K562 (cell line): ENCODE data around the gene GNG11. TPM values are rescaled to one million over a fixed set of nuclear protein-coding genes. Genes with fewer than 3 reads are reported as not detected.

ENCODE experiments used
- ATAC-seq: fragments of 200-7000 bp; cut with Tn5 transposase; 3 replicates; pipeline ENCODE4 v1.9.1; 2020; ENCODE audit warnings: moderate library complexity
- BruUV-seq: library from RNA; stranded (reverse); fragments of 400-500 nt; replicated peaks from 2 replicates; lab custom pipeline; 2021; lab: Mats Ljungman, UMichigan
- CTCF ChIA-PET: fragments of 300-600 bp; formaldehyde crosslinking; extraction: SDS; loops from one replicate; lab custom pipeline; 2021; ENCODE audit warnings: low intra/inter-chr PET ratio; lab: Yijun Ruan, JAX
- POLR2A ChIA-PET: fragments of 300-600, 350-650 bp; sonication (Branson Sonifier 250); formaldehyde crosslinking; extraction: SDS; loops from one replicate; lab custom pipeline; 2021; ENCODE audit warnings: antibody characterized with exemption, inconsistent platforms; lab: Yijun Ruan, JAX
- DNase-seq, 4 experiments: peaks; one replicate each; pipeline versions ENCODE4 v3.0.0 to v3.0.0-alpha.2; 2011 to 2018; ENCODE audit warnings: low spot score in 3 of 4, mixed read lengths in 3 of 4; ENCODE audit errors: extremely low read depth in 1 of 4
- FAIRE-seq: peaks from 2 replicates; lab custom pipeline; 2011; peaks lifted over from hg19 to GRCh38; lab: Jason Lieb, UNC
- H2AFZ ChIP-seq: 2 replicates; pipeline ENCODE4 v1.6.0; 2011; ENCODE audit warnings: low read depth, low read length, control low read depth, inconsistent platforms
- H3K27ac ChIP-seq: fragments of 200-600 bp; 3 replicates; pipeline ENCODE4 v1.8.0; 2011; ENCODE audit warnings: low read depth, mild to moderate bottlenecking, control low read depth, inconsistent platforms, low read length, moderate library complexity, mixed read lengths; ENCODE audit errors: extremely low read depth
- H3K27me3 ChIP-seq, 2 experiments: fragments of 300-600 bp in 1 of 2; 2 replicates in 1 of 2; 3 replicates in 1 of 2; pipeline versions ENCODE4 v1.6.0 to v1.8.0; 2011; ENCODE audit warnings: inconsistent platforms in 2 of 2, low read length in 2 of 2, mild to moderate bottlenecking in 1 of 2, mixed read lengths in 1 of 2, moderate library complexity in 1 of 2; ENCODE audit not compliant: control insufficient read depth in 2 of 2, insufficient read depth in 2 of 2
- H3K36me3 ChIP-seq: fragments of 300-600 bp; 3 replicates; pipeline ENCODE4 v1.8.0; 2011; ENCODE audit warnings: mild to moderate bottlenecking, low read length, inconsistent platforms; ENCODE audit not compliant: control insufficient read depth, insufficient read depth
- H3K4me1 ChIP-seq, 2 experiments: fragments of 200-600 bp in 1 of 2; replicated peaks in 1 of 2; 2 replicates in 1 of 2; 3 replicates in 1 of 2; pipeline versions ENCODE4 v1.5.1 to v1.8.0; 2011; ENCODE audit warnings: inconsistent platforms in 2 of 2, low read length in 2 of 2, mild to moderate bottlenecking in 1 of 2, mixed read lengths in 1 of 2, moderate library complexity in 1 of 2; ENCODE audit not compliant: control insufficient read depth in 2 of 2, insufficient read depth in 2 of 2
- H3K4me2 ChIP-seq: 2 replicates; pipeline ENCODE4 v1.6.1; 2011; ENCODE audit warnings: low read length, control low read depth, inconsistent platforms, mixed read lengths; ENCODE audit not compliant: insufficient read depth
- H3K4me3 ChIP-seq: fragments of 200-600 bp; sonication (generic), shearing (Covaris generic); 2 replicates; pipeline ENCODE4 v1.5.1; 2016; ENCODE audit warnings: control low read depth, inconsistent platforms
- H3K79me2 ChIP-seq: fragments of 200-600 bp; 3 replicates; pipeline ENCODE4 v1.8.0; 2011; ENCODE audit warnings: low read length, inconsistent platforms; ENCODE audit not compliant: control insufficient read depth, insufficient read depth
- H3K9ac ChIP-seq, 2 experiments: 2 replicates each; pipeline versions ENCODE4 v1.6.0 to v1.6.1; 2011; ENCODE audit warnings: low read depth in 2 of 2, low read length in 2 of 2, control low read depth in 1 of 2, inconsistent platforms in 1 of 2, mild to moderate bottlenecking in 1 of 2, mixed read lengths in 1 of 2; ENCODE audit not compliant: insufficient read depth in 1 of 2
- H3K9me1 ChIP-seq: one replicate; pipeline ENCODE4 v1.6.0; 2011; ENCODE audit warnings: inconsistent platforms, mild to moderate bottlenecking, low read length, moderate library complexity; ENCODE audit not compliant: control insufficient read depth, insufficient read depth
- H3K9me3 ChIP-seq: replicated peaks from 2 replicates; pipeline ENCODE4 v1.5.1; 2011; ENCODE audit warnings: low read depth, low read length, inconsistent platforms; ENCODE audit not compliant: control insufficient read depth, insufficient read depth
- H4K20me1 ChIP-seq: replicated peaks from 2 replicates; pipeline ENCODE4 v1.6.1; 2011; ENCODE audit warnings: low read length, inconsistent platforms, mixed read lengths; ENCODE audit not compliant: control insufficient read depth, insufficient read depth
- CREB3L1 ChIP-seq: fragments of 450-650 bp; IDR thresholded peaks from 2 replicates; pipeline ENCODE4 v1.6.1; 2014; ENCODE audit warnings: low read depth, mild to moderate bottlenecking, moderate library complexity, borderline replicate concordance
- ERF ChIP-seq: fragments of 450-650 bp; formaldehyde crosslinking; IDR thresholded peaks from 2 replicates; pipeline ENCODE4 v1.4.0; 2020; ENCODE audit warnings: mild to moderate bottlenecking, mixed read lengths
- NFATC3 ChIP-seq: fragments of 450-650 bp; IDR thresholded peaks from 2 replicates; pipeline ENCODE4 v1.6.1; 2017; ENCODE audit warnings: mild to moderate bottlenecking
- WGBS: fragments of 100-300 bp; shearing (Covaris generic); methylation state at CpG from one replicate; pipeline ENCODE4 v1.1.6; 2016; ENCODE audit warnings: low coverage, mixed read lengths; ENCODE audit not compliant: insufficient coverage; ENCODE audit errors: missing lambda C conversion rate; 5-methylcytosine and 5-hydroxymethylcytosine counted together
- in situ Hi-C: fragments of 300-500 bp; cut with MboI; formaldehyde crosslinking; loops from 4 replicates; pipeline ENCODE4 v1.15.0; 2018; ENCODE audit warnings: inconsistent platforms, mixed read lengths
- intact Hi-C: fragments of 100-400 bp; cut with micrococcal nuclease; formaldehyde crosslinking; loops from 2 replicates; pipeline ENCODE4 v1.14.2; 2022
- polyA plus RNA-seq, 8 experiments: library from polyadenylated mRNA; depleted of rRNA in 4 of 8; stranded (reverse) in 5 of 8; unstranded in 3 of 8; fragments of >200 nt; fragmentation: Nextera tagmentation in 2 of 8; fragmentation: Illumina TruSeq in 1 of 8; extraction: Ambion mirVana in 2 of 8; extraction: Trizol in 1 of 8; gene quantifications; 2 replicates each; pipeline versions ENCODE4 v1.2.1 to v1.2.3, GENCODE V29; 2011 to 2014; ENCODE audit warnings: inconsistent platforms in 1 of 8, missing spikeins in 1 of 8
- total RNA-seq, 7 experiments: library from RNA; depleted of rRNA in 6 of 7; stranded (reverse); fragments of >200 nt in 6 of 7; fragmentation: Illumina TruSeq in 2 of 7; extraction: Trizol in 2 of 7; gene quantifications; 2 replicates each; pipeline versions ENCODE4 v1.2.1 to v1.2.3, GENCODE V29; 2011 to 2021; ENCODE audit warnings: low replicate concordance in 1 of 7
- TF ChIP-seq, protein P1 (sequence below): fragments of 450-650 bp; formaldehyde crosslinking; IDR thresholded peaks from 2 replicates; pipeline ENCODE4 v1.4.0; 2020; ENCODE audit warnings: mild to moderate bottlenecking, mixed read lengths

Gene GNG11
- total and polyA plus RNA-seq, 9 of the 15 experiments (the other 6 are each of a cell fraction or from before 2014, with no cell fraction given) = 0.06 TPM; not detected in 8

DNA sequence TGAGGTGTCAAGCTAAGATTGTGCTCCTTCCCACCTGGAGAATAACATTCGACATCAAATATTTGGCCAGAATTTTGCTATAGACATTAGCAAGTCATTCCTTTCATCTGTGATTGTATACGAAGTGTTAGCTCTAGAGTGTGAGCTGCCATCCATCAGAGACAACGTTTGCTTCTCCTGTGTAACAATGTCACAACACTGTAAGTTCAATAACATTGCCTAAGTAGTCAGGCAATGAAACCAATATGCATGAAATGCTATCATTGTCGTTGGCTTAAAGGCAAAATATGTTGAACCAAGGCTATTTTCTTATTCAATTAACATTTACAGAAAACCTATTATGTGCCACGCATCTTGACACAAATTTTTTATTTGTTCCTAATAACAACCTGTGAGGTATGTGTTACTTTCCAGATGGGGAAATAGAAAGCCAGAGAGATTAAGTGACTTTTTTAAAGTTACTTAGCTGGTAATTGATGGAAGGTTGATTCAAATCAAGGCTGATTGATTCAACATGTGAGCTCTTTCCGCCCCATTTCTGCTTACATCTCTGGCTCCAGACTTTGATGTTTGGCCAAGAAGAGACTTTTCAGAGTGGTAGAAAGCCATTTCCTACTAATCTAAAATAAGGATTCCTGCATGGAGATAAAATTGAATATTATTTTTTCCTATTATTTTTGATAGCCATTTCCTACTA is 50.6 kb downstream of the GNG11 start:
- FAIRE-seq = peak; percentile 55
- ATAC-seq = no peak
- Histone ChIP-seq H3K9ac (no peak overlapping the region), H3K4me1 (no peaks in the 10 kb centered on the region), H4K20me1 (no peaks in the 10 kb centered on the region), H3K4me2 (no peak overlapping the region), H3K4me3 (no peak overlapping the region), H3K27me3 (no peaks in the 10 kb centered on the region)
- BruUV-seq = no TSS peak
- intact Hi-C loops = no loop called here
- no peak for DNase-seq
- 2% methylated on average over 6 of the region's 6 CpGs for WGBS
- TF ChIP-seq NFATC3 (no peak), CREB3L1 (no peak), ERF (CRISPR knock-in tag) (no peak)
- TF ChIP-seq, protein P1, sequence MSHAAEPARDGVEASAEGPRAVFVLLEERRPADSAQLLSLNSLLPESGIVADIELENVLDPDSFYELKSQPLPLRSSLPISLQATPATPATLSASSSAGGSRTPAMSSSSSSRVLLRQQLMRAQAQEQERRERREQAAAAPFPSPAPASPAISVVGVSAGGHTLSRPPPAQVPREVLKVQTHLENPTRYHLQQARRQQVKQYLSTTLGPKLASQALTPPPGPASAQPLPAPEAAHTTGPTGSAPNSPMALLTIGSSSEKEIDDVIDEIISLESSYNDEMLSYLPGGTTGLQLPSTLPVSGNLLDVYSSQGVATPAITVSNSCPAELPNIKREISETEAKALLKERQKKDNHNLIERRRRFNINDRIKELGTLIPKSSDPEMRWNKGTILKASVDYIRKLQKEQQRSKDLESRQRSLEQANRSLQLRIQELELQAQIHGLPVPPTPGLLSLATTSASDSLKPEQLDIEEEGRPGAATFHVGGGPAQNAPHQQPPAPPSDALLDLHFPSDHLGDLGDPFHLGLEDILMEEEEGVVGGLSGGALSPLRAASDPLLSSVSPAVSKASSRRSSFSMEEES (CRISPR knock-in tag) = no peak
- TF ChIP-seq, all 486 proteins: peak for 0
- Histone ChIP-seq H3K9me3 (no peaks in the 10 kb centered on the region), H3K79me2 (no peaks in the 10 kb centered on the region), H3K27ac (no peak overlapping the region), H3K36me3 (no peaks in the 10 kb centered on the region), H2AFZ (no peak overlapping the region), H3K9me1 (no peaks in the 10 kb centered on the region)
- ChIA-PET POLR2A (no interaction called here), CTCF (no interaction called here)
- in situ Hi-C loops = no loop called here
